GM13977 (cell line): ENCODE data around the gene CNTN4.

Experiments
- DNase-seq: peaks from one replicate; pipeline ENCODE4 v3.0.0; 2012; ENCODE audit warnings: low spot score
- CTCF ChIP-seq: IDR thresholded peaks from 2 replicates; pipeline ENCODE4 v1.5.1; 2012; ENCODE audit warnings: mild to moderate bottlenecking, control low read depth; ENCODE audit not compliant: insufficient read depth; ENCODE audit errors: extremely low read depth, missing control alignments
- in situ Hi-C: fragments of 300-500 bp; cut with MboI; formaldehyde crosslinking; loops from one replicate; pipeline ENCODE4 v1.12.0; 2022; ENCODE audit warnings: low sequenced_read_pairs, low pct_unique_long_range_greater_than_20kb, mixed read lengths, inconsistent platforms; ENCODE audit not compliant: unreplicated experiment

CNTN4 gene

GRCh38 chr3:3105246-3105645 lies 1006.6 kb downstream of the CNTN4 start:
- no peak for TF ChIP-seq CTCF
- DNase-seq, result no peak
- in situ Hi-C loops, result no loop called here

GRCh38 chr3:3105815-3106214 lies 1007.1 kb downstream of the CNTN4 start:
- in situ Hi-C loops, result no loop called here
- TF ChIP-seq CTCF, result no peak
- DNase-seq, result no peak

GRCh38 chr3:3107181-3107580 lies 1008.5 kb downstream of the CNTN4 start:
- TF ChIP-seq CTCF, result no peak
- in situ Hi-C loops, result no loop called here
- DNase-seq, result no peak
